HG02973 (cell line): Measurements from ENCODE around the gene PLBD1.

ENCODE experiments used
- ATAC-seq: cut with Tn5 transposase; IDR thresholded peaks from one replicate; pipeline ENCODE4 v1.9.1; 2021; ENCODE audit warnings: moderate library complexity; ENCODE audit not compliant: unreplicated experiment

Gene PLBD1

DNA sequence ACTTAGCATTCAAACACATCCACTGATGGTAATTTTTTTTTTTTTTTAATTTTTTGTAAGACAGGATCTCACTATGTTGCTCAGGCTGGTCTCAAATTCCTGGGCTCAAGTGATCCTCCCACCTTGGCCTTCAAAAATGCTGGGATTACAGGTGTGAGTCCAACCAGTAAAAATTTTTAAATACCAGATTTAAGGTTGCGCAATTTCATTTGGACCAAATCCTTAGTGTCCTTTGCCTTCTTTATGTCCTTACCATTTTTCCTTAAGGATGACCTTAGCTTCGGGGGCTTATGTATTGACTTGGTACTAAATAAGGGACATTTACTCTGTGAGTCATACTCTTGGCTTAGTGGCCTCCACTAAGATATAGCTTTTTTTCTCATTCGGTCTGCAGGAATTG lies 4.1 kb upstream of the PLBD1 start:
- ATAC-seq, result no peak

DNA sequence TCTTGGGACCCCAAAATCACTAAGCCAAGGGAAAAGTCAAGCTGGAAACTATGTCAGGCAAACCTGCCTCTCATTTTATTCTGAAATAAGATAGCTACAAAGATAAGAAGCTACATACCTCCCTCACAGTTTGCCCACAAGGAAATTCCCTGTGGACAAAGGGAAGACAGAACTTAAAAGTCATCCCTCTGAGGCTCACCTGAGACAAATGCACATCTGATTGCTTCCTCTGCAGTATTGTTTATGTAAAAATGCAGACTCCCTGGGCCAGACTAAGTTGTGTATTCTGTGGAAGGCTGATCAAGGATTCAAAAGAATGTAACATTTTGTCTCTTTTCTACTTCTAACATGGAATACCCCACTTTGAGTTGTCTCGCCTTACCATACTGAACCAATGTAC lies 2.5 kb upstream of the PLBD1 start:
- no peak for ATAC-seq

- no peak for ATAC-seq
Observed at GRCh38 chr12:14564336-14564959, 3.2 kb downstream of the PLBD1 start.

DNA sequence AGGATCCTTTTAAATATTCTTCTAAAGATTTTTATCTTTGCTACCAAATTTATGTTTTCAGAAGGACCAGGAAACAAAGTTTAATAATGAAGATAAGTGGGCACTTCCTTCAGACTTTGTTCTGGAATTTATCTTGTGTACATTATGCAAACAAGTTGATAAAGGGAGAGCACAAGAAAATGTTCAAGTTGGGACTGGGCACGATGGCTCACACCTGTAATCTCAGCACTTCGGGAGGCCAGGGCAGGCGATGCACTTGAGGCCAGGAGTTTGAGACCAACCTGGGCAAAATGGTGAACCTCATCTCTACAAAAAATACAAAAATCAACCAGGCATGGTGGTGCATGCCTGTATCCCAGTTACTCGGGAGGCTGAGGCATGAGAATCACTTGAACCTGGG lies 4.6 kb downstream of the PLBD1 start:
- no peak for ATAC-seq

- ATAC-seq, result no peak
Observed at GRCh38 chr12:14562279-14562678, 5.4 kb downstream of the PLBD1 start.

DNA sequence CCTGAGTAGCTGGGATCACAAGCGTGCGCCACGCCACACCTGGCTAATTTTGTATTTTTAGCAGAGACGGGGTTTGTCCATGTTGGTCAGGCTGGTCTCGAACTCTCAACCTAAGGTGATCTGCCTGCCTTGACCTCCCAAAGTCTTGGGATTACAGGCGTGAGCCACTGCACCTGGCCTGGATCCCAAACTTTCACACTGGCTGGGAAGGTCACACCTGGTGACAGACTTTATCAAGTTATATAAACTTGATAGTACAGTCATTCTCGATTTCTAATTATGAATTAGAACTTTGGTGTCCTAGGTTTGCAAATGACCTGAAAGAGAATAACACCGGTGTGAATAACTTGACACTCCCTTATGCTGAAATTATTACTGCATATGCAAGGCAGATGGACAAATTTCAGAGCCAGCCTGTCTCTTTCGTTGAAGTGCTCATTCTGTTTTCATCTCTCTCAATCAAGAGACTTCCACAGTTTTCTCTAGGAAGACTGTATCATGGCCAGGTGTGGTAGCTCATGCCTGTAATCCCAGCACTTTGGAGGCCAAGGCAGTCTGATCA lies 5.9 kb downstream of the PLBD1 start:
- no peak for ATAC-seq

DNA sequence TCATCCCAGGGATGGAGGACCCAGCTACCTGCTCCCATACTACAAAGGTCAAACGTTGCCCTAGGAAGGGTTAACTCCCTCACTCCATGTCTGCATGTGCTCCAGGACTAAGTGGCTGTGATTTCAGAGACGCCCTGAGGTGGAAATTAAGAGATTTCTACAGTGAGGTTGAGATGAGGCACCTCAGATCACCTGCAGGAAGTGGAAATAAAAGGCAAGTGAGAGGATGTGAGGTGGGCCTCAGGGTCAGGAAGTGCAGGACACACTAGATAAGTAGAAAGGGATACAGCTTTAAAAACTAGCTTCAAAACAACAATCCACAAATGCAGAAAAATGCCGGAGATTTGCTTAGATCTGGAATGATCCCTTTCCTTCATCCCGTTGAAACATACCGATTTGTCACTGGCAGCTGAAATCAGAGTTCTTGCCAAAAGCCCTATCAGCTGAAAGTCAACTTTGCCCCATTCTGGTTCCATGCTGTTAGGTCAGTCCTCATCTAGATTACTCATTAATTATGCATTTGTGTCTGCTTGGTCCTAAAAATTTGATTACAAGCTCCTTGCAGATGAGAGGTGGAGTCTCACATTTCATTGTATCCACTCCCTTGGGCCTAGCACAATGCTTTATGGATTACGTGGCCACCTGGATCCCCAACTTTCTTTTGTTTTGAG lies 6.6 kb downstream of the PLBD1 start:
- no peak for ATAC-seq

DNA sequence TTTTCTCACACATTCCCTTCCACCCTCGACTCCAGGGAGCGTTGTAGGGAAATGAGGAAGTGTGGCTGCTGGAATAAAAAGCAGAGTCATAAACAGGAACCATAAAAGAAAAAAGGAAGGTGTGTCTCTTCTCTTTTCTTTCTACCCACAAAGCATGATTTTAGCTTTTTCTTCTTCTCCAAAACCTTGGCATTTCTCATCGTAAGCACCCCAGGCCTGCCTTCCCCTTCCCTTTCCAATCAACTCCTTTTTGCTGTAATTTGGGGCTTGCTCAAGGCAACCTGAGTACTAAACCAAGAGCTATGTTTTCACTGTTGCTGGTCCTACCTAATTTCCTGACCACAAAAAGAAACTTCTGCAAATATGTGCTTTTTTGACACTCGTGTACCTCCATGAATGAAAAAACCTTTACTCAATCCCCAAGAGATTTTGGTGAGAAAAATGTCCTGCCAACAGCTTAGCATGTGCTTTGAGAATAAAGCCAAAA lies 9.2 kb downstream of the PLBD1 start:
- no peak for ATAC-seq

GRCh38 chr12:14557966-14558365 lies 9.7 kb downstream of the PLBD1 start:
- no peak for ATAC-seq

- ATAC-seq, result no peak
Observed at GRCh38 chr12:14554281-14555007, 13.2 kb downstream of the PLBD1 start.

DNA sequence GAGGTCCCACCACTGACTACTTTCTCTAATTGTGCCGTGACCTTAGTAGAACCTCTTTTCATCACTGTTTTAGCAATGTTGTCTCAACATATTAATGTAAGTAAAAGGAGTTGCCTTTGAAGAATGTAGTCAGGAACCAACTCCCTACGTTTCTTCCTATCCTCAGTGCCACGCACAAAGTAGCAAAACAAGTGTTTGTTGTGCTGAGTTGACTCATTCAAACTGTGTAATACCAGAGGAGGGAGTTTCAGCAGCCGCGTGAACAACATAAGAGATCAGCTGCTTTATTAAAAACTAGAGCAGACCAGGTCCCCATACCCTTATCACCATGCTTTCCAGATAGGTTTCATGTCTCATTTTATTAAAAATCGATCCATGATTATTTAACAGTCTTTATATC lies 19.1 kb downstream of the PLBD1 start:
- ATAC-seq, result no peak

GRCh38 chr12:14547571-14547970 lies 20.1 kb downstream of the PLBD1 start:
- ATAC-seq, result no peak

GRCh38 chr12:14545144-14546124 lies 22.2 kb downstream of the PLBD1 start:
- ATAC-seq, result no peak

- ATAC-seq, result no peak
Observed at GRCh38 chr12:14540801-14541462, 26.8 kb downstream of the PLBD1 start.

GRCh38 chr12:14537088-14537487 lies 30.6 kb downstream of the PLBD1 start:
- ATAC-seq, result no peak

- no peak for ATAC-seq
Observed at GRCh38 chr12:14532152-14532551, 35.5 kb downstream of the PLBD1 start.

- no peak for ATAC-seq
Observed at GRCh38 chr12:14525964-14526363, 41.7 kb downstream of the PLBD1 start.

GRCh38 chr12:14521822-14522221 lies 45.9 kb downstream of the PLBD1 start:
- ATAC-seq, result no peak

DNA sequence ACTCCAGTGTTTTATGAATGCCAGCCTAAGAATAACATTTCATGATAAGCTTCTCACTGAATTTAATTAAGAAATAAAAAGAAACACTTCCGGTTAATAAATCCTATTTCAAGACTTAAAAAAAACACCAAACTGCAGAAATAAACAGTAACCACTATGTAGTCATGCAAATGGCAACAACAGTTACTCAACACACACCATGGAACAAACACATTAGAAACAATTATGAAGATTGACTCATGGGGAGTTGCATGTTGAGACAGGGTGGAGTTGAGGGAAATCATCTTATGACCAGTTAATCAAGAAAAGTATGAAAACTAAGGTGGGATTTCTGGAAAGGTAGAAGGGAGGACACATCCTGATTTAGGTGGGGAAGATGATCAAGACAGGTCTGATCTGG lies 52.7 kb downstream of the PLBD1 start:
- ATAC-seq, result no peak
